ENCODE measurements around the gene EIF4B. TPM values are rescaled to one million over a fixed set of nuclear protein-coding genes. Genes with fewer than 3 reads are reported as not detected.

Gene EIF4B
- total RNA-seq, 5 donors from 2014 or later (not counting 1 experiment from before 2014, with no cell fraction given): 710 to 755 (median 729) TPM

- peaks cover 0 to 2% of the 10 kb centered on the region in 2 donors for H3K27me3 Mint-ChIP-seq
- peaks cover 23% of the 10 kb centered on the region for H3K36me3 Mint-ChIP-seq
- H3K4me3 Mint-ChIP-seq: no peak overlapping the region
- Histone ChIP-seq H3K4me3 (ENCODE audit: control insufficient read depth in 1 of 2, extremely low read depth in 1 of 2, low read length in 1 of 2) (no peak overlapping the region), H3K36me3 (ENCODE audit: control insufficient read depth in 2 of 2, extremely low read depth in 1 of 2, insufficient read depth in 1 of 2, low read length in 1 of 2) (peaks cover 0 to 31% of the 10 kb centered on the region in 2 donors), H3K27me3 (replicated peaks in 1 of 2; ENCODE audit: control insufficient read depth in 2 of 2, extremely low read depth in 1 of 2, insufficient read depth in 2 of 2, low read length in 1 of 2) (peaks cover 0 to 31% of the 10 kb centered on the region in 2 experiments), H3K27ac (ENCODE audit: low read length) (no peak overlapping the region), H3K9me3 (no peaks in the 10 kb centered on the region), H3K4me1 (ENCODE audit: control insufficient read depth in 1 of 2, extremely low read depth in 1 of 2, insufficient read depth in 2 of 2, low read length in 2 of 2) (peaks cover 0 to 5% of the 10 kb centered on the region in 2 experiments)
- H3K27ac Mint-ChIP-seq: no peak overlapping the region
- 83% methylated on average over 12 of the region's 20 CpGs for WGBS (ENCODE audit: insufficient coverage)
- H3K9me3 Mint-ChIP-seq: no peaks in the 10 kb centered on the region
- ATAC-seq (replicated peaks in 1 of 4) (no peak), DNase-seq (no peak)
- CTCF ChIA-PET: interaction anchor here in 1 of 2 donors (0.6 to 0.8 kb wide), 3 partner anchors 37 to 40 kb away, joined by 3 to 8 read pairs (median 4); no protein-coding TSS in a partner anchor
- POLR2A ChIA-PET: no interaction called here
- peaks cover 6 to 8% (median 7%) of the 10 kb centered on the region in 3 donors for H3K4me1 Mint-ChIP-seq
These were observed 56.0 kb downstream of the EIF4B start for GRCh38 chr12:53062011-53062961.

DNA sequence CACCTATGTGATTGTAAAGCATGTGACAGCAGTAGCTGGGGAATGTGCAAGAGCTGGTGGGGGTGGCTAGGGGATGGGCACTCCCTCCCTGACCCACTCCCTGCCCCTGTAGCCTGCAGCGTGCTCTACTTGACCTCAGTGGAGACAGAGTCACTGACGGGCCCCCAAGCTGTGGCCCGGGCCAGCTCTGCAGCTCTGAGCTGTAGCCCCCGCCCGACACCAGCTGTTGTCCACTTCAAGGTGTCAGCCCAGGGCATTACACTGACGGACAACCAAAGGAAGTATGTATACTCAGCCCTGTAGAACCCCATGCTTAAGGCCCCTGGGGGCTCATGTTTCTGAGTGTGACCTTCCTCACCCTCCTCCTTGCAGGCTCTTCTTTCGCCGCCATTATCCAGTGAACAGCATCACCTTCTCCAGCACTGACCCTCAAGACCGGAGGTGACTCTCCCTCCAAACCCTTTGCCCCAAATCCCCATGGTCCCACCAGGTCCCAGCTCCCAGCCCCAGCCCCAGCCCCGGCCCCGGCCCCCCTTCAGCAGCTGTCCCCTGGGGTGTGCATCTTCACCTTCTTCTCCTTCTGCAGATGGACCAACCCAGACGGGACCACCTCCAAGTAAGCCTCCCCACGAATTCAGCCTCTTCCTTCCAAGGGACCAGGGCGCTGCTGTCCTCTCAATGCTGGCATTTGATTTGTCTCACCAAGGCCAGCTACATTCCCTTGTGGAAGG is 56.9 kb downstream of the EIF4B start:
- Mint-ChIP-seq H3K9me3 (no peaks in the 10 kb centered on the region), H3K4me1 (peaks cover 6 to 8% (median 7%) of the 10 kb centered on the region in 3 donors), H3K36me3 (peaks cover 23% of the 10 kb centered on the region), H3K27ac (no peak overlapping the region), H3K27me3 (no peaks in the 10 kb centered on the region), H3K4me3 (no peak overlapping the region)
- H3K4me3 ChIP-seq (ENCODE audit: control insufficient read depth in 1 of 2, extremely low read depth in 1 of 2, low read length in 1 of 2): no peak overlapping the region
- peaks cover 0 to 26% of the 10 kb centered on the region in 2 experiments for H3K27me3 ChIP-seq (replicated peaks in 1 of 2; ENCODE audit: control insufficient read depth in 2 of 2, extremely low read depth in 1 of 2, insufficient read depth in 2 of 2, low read length in 1 of 2)
- POLR2A ChIA-PET: interaction anchor here in 1 of 2 donors (0.6 kb wide), 1 partner anchor 10 kb away, joined by 3 read pairs; no protein-coding TSS in a partner anchor
- H3K9me3 ChIP-seq: no peaks in the 10 kb centered on the region
- 90% methylated on average over 9 of the region's 14 CpGs for WGBS (ENCODE audit: insufficient coverage)
- H3K27ac ChIP-seq (ENCODE audit: low read length): no peak overlapping the region
- ATAC-seq (replicated peaks in 1 of 4) (no peak), DNase-seq (no peak)
- CTCF ChIA-PET: interaction anchor here in 1 of 2 donors (0.6 to 0.8 kb wide), 2 partner anchors 9 to 40 kb away, joined by 3 to 4 read pairs; no protein-coding TSS in a partner anchor
- H3K36me3 ChIP-seq (ENCODE audit: control insufficient read depth in 2 of 2, extremely low read depth in 1 of 2, insufficient read depth in 1 of 2, low read length in 1 of 2): peaks cover 6 to 36% of the 10 kb centered on the region in 2 donors
- H3K4me1 ChIP-seq (ENCODE audit: control insufficient read depth in 1 of 2, extremely low read depth in 1 of 2, insufficient read depth in 2 of 2, low read length in 2 of 2): peaks cover 0 to 5% of the 10 kb centered on the region in 2 experiments

- Histone ChIP-seq H3K27me3 (replicated peaks in 1 of 2; ENCODE audit: control insufficient read depth in 2 of 2, extremely low read depth in 1 of 2, insufficient read depth in 2 of 2, low read length in 1 of 2) (peaks cover 0 to 21% of the 10 kb centered on the region in 2 experiments), H3K9me3 (no peaks in the 10 kb centered on the region), H3K27ac (ENCODE audit: low read length) (no peak overlapping the region), H3K36me3 (ENCODE audit: control insufficient read depth in 2 of 2, extremely low read depth in 1 of 2, insufficient read depth in 1 of 2, low read length in 1 of 2) (peaks cover 12 to 41% of the 10 kb centered on the region in 2 donors), H3K4me3 (ENCODE audit: control insufficient read depth in 1 of 2, extremely low read depth in 1 of 2, low read length in 1 of 2) (no peak overlapping the region), H3K4me1 (ENCODE audit: control insufficient read depth in 1 of 2, extremely low read depth in 1 of 2, insufficient read depth in 2 of 2, low read length in 2 of 2) (peaks cover 0 to 5% of the 10 kb centered on the region in 2 experiments)
- DNase-seq (no peak), ATAC-seq (replicated peaks in 1 of 4) (no peak)
- ChIA-PET CTCF (no interaction called here), POLR2A (interaction anchor here in 1 of 2 donors (0.6 kb wide), 1 partner anchor 9 kb away, joined by 3 read pairs; no protein-coding TSS in a partner anchor)
- peaks cover 23% of the 10 kb centered on the region for H3K36me3 Mint-ChIP-seq
- H3K4me3 Mint-ChIP-seq: no peak overlapping the region
- H3K9me3 Mint-ChIP-seq: no peaks in the 10 kb centered on the region
- H3K27me3 Mint-ChIP-seq: no peaks in the 10 kb centered on the region
- no peak overlapping the region for H3K27ac Mint-ChIP-seq
- peaks cover 6 to 8% (median 7%) of the 10 kb centered on the region in 3 donors for H3K4me1 Mint-ChIP-seq
- 85% methylated on average over 11 of the region's 13 CpGs for WGBS (ENCODE audit: insufficient coverage)
These were observed 57.7 kb downstream of the EIF4B start for GRCh38 chr12:53063708-53064612.

- POLR2A ChIA-PET: no interaction called here
- Mint-ChIP-seq H3K4me3 (no peak overlapping the region), H3K36me3 (peaks cover 23% of the 10 kb centered on the region), H3K27me3 (no peaks in the 10 kb centered on the region), H3K27ac (no peak overlapping the region), H3K9me3 (no peaks in the 10 kb centered on the region), H3K4me1 (peaks cover 6 to 8% (median 7%) of the 10 kb centered on the region in 3 donors)
- WGBS (ENCODE audit: insufficient coverage): 94% methylated on average over 7 of the region's 11 CpGs
- Histone ChIP-seq H3K27me3 (replicated peaks in 1 of 2; ENCODE audit: control insufficient read depth in 2 of 2, extremely low read depth in 1 of 2, insufficient read depth in 2 of 2, low read length in 1 of 2) (peaks cover 0 to 13% of the 10 kb centered on the region in 2 experiments), H3K9me3 (no peaks in the 10 kb centered on the region), H3K27ac (ENCODE audit: low read length) (no peak overlapping the region), H3K4me1 (ENCODE audit: control insufficient read depth in 1 of 2, extremely low read depth in 1 of 2, insufficient read depth in 2 of 2, low read length in 2 of 2) (peaks cover 0 to 5% of the 10 kb centered on the region in 2 experiments), H3K4me3 (ENCODE audit: control insufficient read depth in 1 of 2, extremely low read depth in 1 of 2, low read length in 1 of 2) (no peak overlapping the region), H3K36me3 (ENCODE audit: control insufficient read depth in 2 of 2, extremely low read depth in 1 of 2, insufficient read depth in 1 of 2, low read length in 1 of 2) (peaks cover 12 to 44% of the 10 kb centered on the region in 2 donors)
- DNase-seq: no peak
- CTCF ChIA-PET: interaction anchor here (0.5 to 3.8 kb wide), 9 partner anchors 11 to 133 kb away, joined by 3 to 25 read pairs (median 6); partner anchors contain the start of genes IGFBP6 (in 1 of the 2) and SPRYD3 (in 1 of the 2)
- ATAC-seq (replicated peaks in 1 of 4): no peak
These were observed 58.6 kb downstream of the EIF4B start for GRCh38 chr12:53064613-53065436.

DNA sequence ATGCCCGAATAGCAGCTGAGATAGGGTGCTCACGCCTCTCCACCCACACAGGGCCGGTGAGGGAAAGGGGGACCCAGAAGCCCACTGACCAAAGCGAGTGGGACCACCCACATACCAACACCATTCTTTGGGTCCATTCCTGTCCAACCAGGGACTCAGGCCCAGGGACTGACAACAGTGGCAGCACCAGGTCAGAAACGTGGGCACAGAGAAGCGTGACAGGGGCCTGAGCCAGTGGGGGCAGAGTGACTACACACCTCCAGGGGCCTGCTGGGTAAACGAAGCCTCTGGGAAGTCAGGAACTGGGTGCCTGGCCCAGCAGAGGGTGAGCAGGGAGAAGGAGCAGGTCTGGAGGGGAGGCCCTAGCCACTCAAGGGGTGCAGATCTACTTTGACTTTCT is 59.2 kb downstream of the EIF4B start:
- WGBS (ENCODE audit: insufficient coverage): 74% methylated on average over 4 of the region's 7 CpGs
- Mint-ChIP-seq H3K36me3 (peaks cover 24% of the 10 kb centered on the region), H3K4me1 (peaks cover 7 to 9% (median 8%) of the 10 kb centered on the region in 3 donors), H3K4me3 (no peak overlapping the region), H3K9me3 (no peaks in the 10 kb centered on the region), H3K27me3 (no peaks in the 10 kb centered on the region), H3K27ac (no peak overlapping the region)
- peaks cover 0 to 6% of the 10 kb centered on the region in 2 experiments for H3K27me3 ChIP-seq (replicated peaks in 1 of 2; ENCODE audit: control insufficient read depth in 2 of 2, extremely low read depth in 1 of 2, insufficient read depth in 2 of 2, low read length in 1 of 2)
- peaks cover 12 to 50% of the 10 kb centered on the region in 2 donors for H3K36me3 ChIP-seq (ENCODE audit: control insufficient read depth in 2 of 2, extremely low read depth in 1 of 2, insufficient read depth in 1 of 2, low read length in 1 of 2)
- ATAC-seq (replicated peaks in 1 of 4): no peak
- ChIA-PET CTCF (interaction anchor here (0.5 to 3.8 kb wide), 14 partner anchors 10 to 132 kb away, joined by 3 to 25 read pairs (median 5); partner anchors contain the start of genes IGFBP6 (in 1 of the 2), SOAT2 (in 1 of the 2) and SPRYD3 (in 1 of the 2)), POLR2A (no interaction called here)
- H3K27ac ChIP-seq (ENCODE audit: low read length): no peak overlapping the region
- peaks cover 0 to 5% of the 10 kb centered on the region in 2 experiments for H3K4me1 ChIP-seq (ENCODE audit: control insufficient read depth in 1 of 2, extremely low read depth in 1 of 2, insufficient read depth in 2 of 2, low read length in 2 of 2)
- no peak overlapping the region for H3K4me3 ChIP-seq (ENCODE audit: control insufficient read depth in 1 of 2, extremely low read depth in 1 of 2, low read length in 1 of 2)
- H3K9me3 ChIP-seq: no peaks in the 10 kb centered on the region
- DNase-seq: no peak

Measured in T-cell (primary cell).